LNCaP clone FGC (cell line): ENCODE data around the gene TMED8.

Experiments used
- DNase-seq: peaks from one replicate; pipeline ENCODE4 v3.0.0-alpha.2; 2011; ENCODE audit warnings: low read depth
- H3K4me3 ChIP-seq: 2 replicates; pipeline ENCODE4 v1.5.1; 2011; ENCODE audit warnings: mild to moderate bottlenecking, low read depth, low read length, control low read depth
- CTCF ChIP-seq: IDR thresholded peaks from 2 replicates; pipeline ENCODE4 v1.5.1; 2012; ENCODE audit warnings: mild to moderate bottlenecking; ENCODE audit not compliant: control insufficient read depth, insufficient read depth; ENCODE audit errors: extremely low read depth

TMED8 gene

DNA sequence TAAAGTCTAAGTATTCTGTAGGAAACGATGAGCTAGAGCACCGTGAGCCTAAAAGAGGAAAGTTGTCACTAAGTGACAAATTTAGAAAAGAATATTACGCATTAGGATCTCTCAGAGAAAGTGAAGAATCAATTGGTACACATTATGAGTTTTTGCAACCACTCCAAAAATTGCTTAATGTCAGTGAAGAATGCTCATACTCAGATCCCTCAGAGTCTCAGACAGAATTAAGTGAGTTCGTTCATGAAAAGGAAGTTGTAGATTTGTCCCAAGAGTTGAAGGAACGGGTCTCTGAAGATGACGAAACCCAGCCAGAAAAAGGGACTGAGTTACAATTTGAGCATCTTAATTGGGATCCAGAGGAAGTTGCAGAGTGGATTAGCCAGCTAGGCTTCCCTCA lies 1.8 kb upstream of the TMED8 start:
- no peak for TF ChIP-seq CTCF
- H3K4me3 ChIP-seq, result no peak overlapping the region
- no peak for DNase-seq

- TF ChIP-seq CTCF, result no peak
- no peak for DNase-seq
- peak overlapping the region; percentile 87 for H3K4me3 ChIP-seq
Measured at GRCh38 chr14:77377502-77377844, 579 bp upstream of the TMED8 start.

GRCh38 chr14:77375973-77376770 lies 722 bp downstream of the TMED8 start:
- no peak for TF ChIP-seq CTCF
- no peak for DNase-seq
- H3K4me3 ChIP-seq, result peak overlapping the region; percentile 87

DNA sequence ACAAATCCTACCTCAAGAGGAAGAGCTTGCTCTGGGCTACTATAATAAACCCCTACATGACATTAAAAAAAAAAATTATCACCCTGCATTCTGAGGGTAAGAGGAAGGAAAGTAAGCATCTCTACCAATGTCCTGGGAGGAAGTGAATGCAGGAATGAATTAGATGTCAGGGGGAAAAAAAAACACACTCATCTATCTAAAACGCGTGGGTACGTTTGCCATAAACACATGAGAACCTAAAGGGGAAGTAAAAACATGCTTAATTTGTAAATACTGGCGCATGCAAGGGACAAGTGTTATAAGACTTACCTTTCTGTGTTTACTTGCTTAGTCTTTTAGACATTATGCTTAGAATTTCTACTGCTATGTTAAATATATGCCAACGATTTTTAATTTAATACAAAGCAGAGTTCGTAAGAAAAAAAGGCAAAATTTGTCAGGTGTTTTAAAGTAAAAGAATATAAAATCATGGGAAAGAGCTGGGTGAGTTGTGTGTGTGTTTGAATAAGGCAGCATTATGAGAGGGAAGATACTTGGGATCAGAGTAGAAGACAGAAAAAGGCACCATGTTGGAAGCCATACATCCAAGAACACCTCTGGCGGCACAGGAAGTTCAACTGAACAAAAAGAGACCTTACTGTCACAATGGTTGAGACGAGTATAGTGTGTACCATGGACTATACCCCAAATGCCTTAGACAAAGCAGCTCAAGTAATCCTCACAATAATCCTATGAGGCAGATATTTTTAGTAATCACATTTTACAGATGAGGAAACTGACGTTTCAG lies 1.5 kb downstream of the TMED8 start:
- no peak for TF ChIP-seq CTCF
- H3K4me3 ChIP-seq, result no peak overlapping the region
- DNase-seq, result no peak

DNA sequence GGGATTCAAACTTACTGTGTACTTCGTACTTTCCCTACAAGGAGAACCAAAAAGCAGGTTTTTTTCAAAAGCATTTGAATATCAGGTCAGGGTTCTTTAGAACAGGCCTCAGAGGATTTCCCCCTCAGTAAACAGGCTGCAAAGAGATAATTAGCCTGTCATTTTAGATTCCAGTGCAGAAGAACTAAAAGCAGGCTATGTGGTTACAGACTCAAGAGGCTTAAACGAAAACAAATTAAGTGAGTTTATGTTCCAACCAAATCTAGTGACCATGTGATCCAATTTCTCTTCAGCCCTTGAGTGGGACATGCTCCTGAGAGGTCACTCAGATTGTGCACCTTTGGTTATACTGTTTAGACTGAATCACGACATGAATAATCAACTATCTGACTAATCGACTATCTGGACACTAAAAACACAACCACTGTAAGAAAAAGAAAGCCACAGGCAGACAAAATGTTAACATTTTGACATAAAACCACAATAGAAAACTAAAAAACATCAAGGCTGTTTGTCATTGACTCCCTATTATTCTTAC lies 4.5 kb downstream of the TMED8 start:
- no peak for DNase-seq
- H3K4me3 ChIP-seq, result no peak overlapping the region
- no peak for TF ChIP-seq CTCF

DNA sequence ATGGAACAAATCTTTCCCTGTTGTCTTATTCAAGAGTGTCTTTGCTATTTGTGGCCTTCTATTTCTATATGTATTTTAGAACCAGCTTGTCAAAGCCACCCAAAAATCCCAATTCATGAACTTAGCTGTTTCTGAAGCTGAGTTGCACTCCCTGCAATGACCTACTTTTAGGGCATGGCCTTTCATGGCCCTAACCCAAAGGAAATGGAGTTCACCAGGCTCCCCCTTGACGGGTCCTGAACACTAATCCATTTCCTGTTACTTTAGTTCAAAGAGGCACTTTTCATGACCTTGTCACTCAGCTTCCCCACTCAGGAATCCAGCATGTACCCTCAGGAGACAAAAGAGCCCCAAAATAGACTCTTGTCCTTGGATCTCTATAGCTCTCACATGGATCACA lies 7.6 kb downstream of the TMED8 start:
- no peak for DNase-seq
- TF ChIP-seq CTCF, result no peak
- no peak overlapping the region for H3K4me3 ChIP-seq

DNA sequence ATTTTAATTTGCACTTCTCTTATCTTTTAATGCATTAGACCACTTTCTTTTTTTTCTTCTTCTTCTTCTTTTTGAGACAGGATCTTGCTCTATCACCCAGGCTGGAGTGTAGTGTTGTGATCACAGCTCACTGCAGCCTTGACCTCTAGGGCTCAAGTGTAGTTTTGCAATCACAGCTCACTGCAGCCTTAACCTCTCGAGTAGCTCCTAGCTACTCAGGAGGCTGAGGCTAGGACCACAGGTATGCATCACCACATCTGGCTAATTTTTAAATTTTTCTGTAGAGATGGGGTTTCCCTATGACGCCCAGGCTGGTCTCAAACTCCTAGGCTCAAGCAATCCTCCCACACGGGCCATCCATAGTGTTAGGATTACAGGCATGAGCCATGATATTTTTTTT lies 12.7 kb downstream of the TMED8 start:
- TF ChIP-seq CTCF, result no peak
- DNase-seq, result no peak
- H3K4me3 ChIP-seq, result no peak overlapping the region
